WERI-Rb-1 (cell line): Measurements from ENCODE around the gene TRIO.

Source experiments
- DNase-seq: peaks from one replicate; pipeline ENCODE4 v3.0.0-alpha.2; 2020
- H3K27ac ChIP-seq: fragments of 250-450 bp; sonication (Bioruptor Pico); 2 replicates; pipeline ENCODE4 v1.5.1; 2020; ENCODE audit warnings: mild to moderate bottlenecking, moderate library complexity
- H3K27me3 ChIP-seq: fragments of 250-450 bp; sonication (Bioruptor Pico); 2 replicates; pipeline ENCODE4 v1.5.1; 2021; ENCODE audit warnings: mild to moderate bottlenecking, low read depth, moderate library complexity; ENCODE audit not compliant: insufficient read depth, severe bottlenecking
- H3K36me3 ChIP-seq: fragments of 250-450 bp; sonication (Bioruptor Pico); 2 replicates; pipeline ENCODE4 v1.5.1; 2020; ENCODE audit warnings: mild to moderate bottlenecking, moderate library complexity
- H3K4me3 ChIP-seq: 2 replicates; pipeline ENCODE4 v1.5.1; 2011; ENCODE audit warnings: low read depth, mild to moderate bottlenecking, control low read depth, low read length
- H3K9me3 ChIP-seq: fragments of 250-450 bp; sonication (Bioruptor Pico); 2 replicates; pipeline ENCODE4 v1.5.1; 2021; ENCODE audit warnings: mild to moderate bottlenecking, moderate library complexity; ENCODE audit not compliant: severe bottlenecking
- CTCF ChIP-seq: IDR thresholded peaks from 2 replicates; pipeline ENCODE4 v1.5.1; 2011; ENCODE audit warnings: low read depth, mild to moderate bottlenecking, control low read depth, inconsistent platforms, low read length

TRIO gene

GRCh38 chr5:14183187-14183939, 40.2 kb downstream of the TRIO start:
- no peak overlapping the region for H3K27ac ChIP-seq
- no peaks in the 10 kb centered on the region for H3K36me3 ChIP-seq
- no peak for TF ChIP-seq CTCF
- H3K4me3 ChIP-seq, result no peak overlapping the region
- DNase-seq, result no peak
- no peaks in the 10 kb centered on the region for H3K27me3 ChIP-seq
- H3K9me3 ChIP-seq, result no peaks in the 10 kb centered on the region

- Histone ChIP-seq H3K27ac (no peak overlapping the region), H3K36me3 (no peaks in the 10 kb centered on the region)
- no peak for TF ChIP-seq CTCF
These were observed 40.9 kb downstream of the TRIO start for GRCh38 chr5:14184082-14184481.

GRCh38 chr5:14184725-14185124, 41.6 kb downstream of the TRIO start:
- H3K4me3 ChIP-seq, result no peak overlapping the region
- no peak for DNase-seq
- no peaks in the 10 kb centered on the region for H3K27me3 ChIP-seq
- no peak for TF ChIP-seq CTCF
- no peaks in the 10 kb centered on the region for H3K36me3 ChIP-seq
- H3K9me3 ChIP-seq, result no peaks in the 10 kb centered on the region
- no peak overlapping the region for H3K27ac ChIP-seq

More at GRCh38 chr5:14184082-14184481, 40.9 kb downstream of the TRIO start:
- no peaks in the 10 kb centered on the region for H3K27me3 ChIP-seq
- DNase-seq, result no peak
- no peak overlapping the region for H3K4me3 ChIP-seq
- H3K9me3 ChIP-seq, result no peaks in the 10 kb centered on the region

- no peak for DNase-seq
- Histone ChIP-seq H3K27me3 (no peaks in the 10 kb centered on the region), H3K4me3 (no peak overlapping the region), H3K9me3 (no peaks in the 10 kb centered on the region), H3K27ac (no peak overlapping the region), H3K36me3 (no peaks in the 10 kb centered on the region)
- TF ChIP-seq CTCF, result no peak
These were observed 42.4 kb downstream of the TRIO start for GRCh38 chr5:14185326-14186058.

- no peaks in the 10 kb centered on the region for H3K36me3 ChIP-seq
- no peak for DNase-seq
- no peak overlapping the region for H3K27ac ChIP-seq
- no peak for TF ChIP-seq CTCF
- no peaks in the 10 kb centered on the region for H3K27me3 ChIP-seq
- H3K9me3 ChIP-seq, result no peaks in the 10 kb centered on the region
- no peak overlapping the region for H3K4me3 ChIP-seq
These were observed 43.1 kb downstream of the TRIO start for GRCh38 chr5:14186059-14186830.
